Measurements from ENCODE around the gene AHSG. TPM values are rescaled to one million over a fixed set of nuclear protein-coding genes. Genes with fewer than 3 reads are reported as not detected.
A peak's percentile ranks its signal among the peaks of the same experiment; 100 is the strongest.

AHSG gene
- total and polyA plus RNA-seq, 10 of the 15 experiments (the other 5 are each of a cell fraction or from before 2014, with no cell fraction given), result 0.06 to 0.90 (median 0.15) TPM; not detected in 7

GRCh38 chr3:186653080-186653707 lies 40.3 kb downstream of the AHSG start (continued):
- TF ChIP-seq, protein P1, sequence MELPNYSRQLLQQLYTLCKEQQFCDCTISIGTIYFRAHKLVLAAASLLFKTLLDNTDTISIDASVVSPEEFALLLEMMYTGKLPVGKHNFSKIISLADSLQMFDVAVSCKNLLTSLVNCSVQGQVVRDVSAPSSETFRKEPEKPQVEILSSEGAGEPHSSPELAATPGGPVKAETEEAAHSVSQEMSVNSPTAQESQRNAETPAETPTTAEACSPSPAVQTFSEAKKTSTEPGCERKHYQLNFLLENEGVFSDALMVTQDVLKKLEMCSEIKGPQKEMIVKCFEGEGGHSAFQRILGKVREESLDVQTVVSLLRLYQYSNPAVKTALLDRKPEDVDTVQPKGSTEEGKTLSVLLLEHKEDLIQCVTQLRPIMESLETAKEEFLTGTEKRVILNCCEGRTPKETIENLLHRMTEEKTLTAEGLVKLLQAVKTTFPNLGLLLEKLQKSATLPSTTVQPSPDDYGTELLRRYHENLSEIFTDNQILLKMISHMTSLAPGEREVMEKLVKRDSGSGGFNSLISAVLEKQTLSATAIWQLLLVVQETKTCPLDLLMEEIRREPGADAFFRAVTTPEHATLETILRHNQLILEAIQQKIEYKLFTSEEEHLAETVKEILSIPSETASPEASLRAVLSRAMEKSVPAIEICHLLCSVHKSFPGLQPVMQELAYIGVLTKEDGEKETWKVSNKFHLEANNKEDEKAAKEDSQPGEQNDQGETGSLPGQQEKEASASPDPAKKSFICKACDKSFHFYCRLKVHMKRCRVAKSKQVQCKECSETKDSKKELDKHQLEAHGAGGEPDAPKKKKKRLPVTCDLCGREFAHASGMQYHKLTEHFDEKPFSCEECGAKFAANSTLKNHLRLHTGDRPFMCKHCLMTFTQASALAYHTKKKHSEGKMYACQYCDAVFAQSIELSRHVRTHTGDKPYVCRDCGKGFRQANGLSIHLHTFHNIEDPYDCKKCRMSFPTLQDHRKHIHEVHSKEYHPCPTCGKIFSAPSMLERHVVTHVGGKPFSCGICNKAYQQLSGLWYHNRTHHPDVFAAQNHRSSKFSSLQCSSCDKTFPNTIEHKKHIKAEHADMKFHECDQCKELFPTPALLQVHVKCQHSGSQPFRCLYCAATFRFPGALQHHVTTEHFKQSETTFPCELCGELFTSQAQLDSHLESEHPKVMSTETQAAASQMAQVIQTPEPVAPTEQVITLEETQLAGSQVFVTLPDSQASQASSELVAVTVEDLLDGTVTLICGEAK (IDR thresholded peaks at IDR 0.05; ENCODE audit: borderline replicate concordance), result no peak
- TF ChIP-seq FOS (IDR thresholded peaks at IDR 0.05; ENCODE audit: borderline replicate concordance, extremely low read depth, insufficient read length) (no peak), EED (IDR thresholded peaks at IDR 0.05; ENCODE audit: low read depth) (no peak), HCFC1 (IDR thresholded peaks at IDR 0.05; ENCODE audit: low read length) (no peak), CHD4 (IDR thresholded peaks at IDR 0.05) (no peak), KAT2A (conservative IDR thresholded peaks at IDR 0.05; ENCODE audit: control insufficient read depth, low read depth, low read length) (no peak), ZBTB33 (IDR thresholded peaks at IDR 0.05) (no peak), IRF3 (IDR thresholded peaks at IDR 0.05) (no peak), ZBTB11 (CRISPR knock-in tag; IDR thresholded peaks at IDR 0.05) (no peak), ZNF274 (IDR thresholded peaks at IDR 0.05; ENCODE audit: insufficient read depth, insufficient read length) (no peak), CBX3 (IDR thresholded peaks at IDR 0.05; ENCODE audit: borderline replicate concordance, low read depth) (no peak), POU2F2 (IDR thresholded peaks at IDR 0.05; ENCODE audit: borderline replicate concordance, low read depth, low read length) (peak; percentile 74; the same call in 1 of the 3 replicates), BRCA1 (IDR thresholded peaks at IDR 0.05; ENCODE audit: low read depth, low read length) (no peak), STAT3 (IDR thresholded peaks at IDR 0.05; ENCODE audit: low read depth, low read length) (no peak), SUPT20H (IDR thresholded peaks at IDR 0.05; ENCODE audit: borderline replicate concordance, control insufficient read depth, low read depth, low read length) (no peak), IRF4 (IDR thresholded peaks at IDR 0.05; ENCODE audit: low read depth, low read length) (no peak)
- TF ChIP-seq, protein P2, sequence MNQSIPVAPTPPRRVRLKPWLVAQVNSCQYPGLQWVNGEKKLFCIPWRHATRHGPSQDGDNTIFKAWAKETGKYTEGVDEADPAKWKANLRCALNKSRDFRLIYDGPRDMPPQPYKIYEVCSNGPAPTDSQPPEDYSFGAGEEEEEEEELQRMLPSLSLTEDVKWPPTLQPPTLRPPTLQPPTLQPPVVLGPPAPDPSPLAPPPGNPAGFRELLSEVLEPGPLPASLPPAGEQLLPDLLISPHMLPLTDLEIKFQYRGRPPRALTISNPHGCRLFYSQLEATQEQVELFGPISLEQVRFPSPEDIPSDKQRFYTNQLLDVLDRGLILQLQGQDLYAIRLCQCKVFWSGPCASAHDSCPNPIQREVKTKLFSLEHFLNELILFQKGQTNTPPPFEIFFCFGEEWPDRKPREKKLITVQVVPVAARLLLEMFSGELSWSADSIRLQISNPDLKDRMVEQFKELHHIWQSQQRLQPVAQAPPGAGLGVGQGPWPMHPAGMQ (IDR thresholded peaks at IDR 0.05; ENCODE audit: borderline replicate concordance), result no peak
